HG02642 (cell line): ENCODE results near the gene NUCB1.

Experiments used
- ATAC-seq: cut with Tn5 transposase; IDR thresholded peaks from one replicate; pipeline ENCODE4 v1.9.1; 2021; ENCODE audit warnings: mild to moderate bottlenecking; ENCODE audit not compliant: unreplicated experiment, poor library complexity

The NUCB1 gene

GRCh38 chr19:48958006-48958405, 57.9 kb downstream of the NUCB1 start:
- no peak for ATAC-seq

GRCh38 chr19:48959341-48960239, 59.5 kb downstream of the NUCB1 start:
- ATAC-seq: no peak

GRCh38 chr19:48961051-48961649, 61.0 kb downstream of the NUCB1 start:
- ATAC-seq: no peak

GRCh38 chr19:48961673-48962028, 61.5 kb downstream of the NUCB1 start:
- no peak for ATAC-seq

GRCh38 chr19:48962029-48962848, 62.1 kb downstream of the NUCB1 start:
- ATAC-seq: peak; percentile 29

GRCh38 chr19:48962849-48963165, 62.7 kb downstream of the NUCB1 start:
- no peak for ATAC-seq

- ATAC-seq: no peak
Observed at GRCh38 chr19:48963371-48964204, 63.5 kb downstream of the NUCB1 start.

DNA sequence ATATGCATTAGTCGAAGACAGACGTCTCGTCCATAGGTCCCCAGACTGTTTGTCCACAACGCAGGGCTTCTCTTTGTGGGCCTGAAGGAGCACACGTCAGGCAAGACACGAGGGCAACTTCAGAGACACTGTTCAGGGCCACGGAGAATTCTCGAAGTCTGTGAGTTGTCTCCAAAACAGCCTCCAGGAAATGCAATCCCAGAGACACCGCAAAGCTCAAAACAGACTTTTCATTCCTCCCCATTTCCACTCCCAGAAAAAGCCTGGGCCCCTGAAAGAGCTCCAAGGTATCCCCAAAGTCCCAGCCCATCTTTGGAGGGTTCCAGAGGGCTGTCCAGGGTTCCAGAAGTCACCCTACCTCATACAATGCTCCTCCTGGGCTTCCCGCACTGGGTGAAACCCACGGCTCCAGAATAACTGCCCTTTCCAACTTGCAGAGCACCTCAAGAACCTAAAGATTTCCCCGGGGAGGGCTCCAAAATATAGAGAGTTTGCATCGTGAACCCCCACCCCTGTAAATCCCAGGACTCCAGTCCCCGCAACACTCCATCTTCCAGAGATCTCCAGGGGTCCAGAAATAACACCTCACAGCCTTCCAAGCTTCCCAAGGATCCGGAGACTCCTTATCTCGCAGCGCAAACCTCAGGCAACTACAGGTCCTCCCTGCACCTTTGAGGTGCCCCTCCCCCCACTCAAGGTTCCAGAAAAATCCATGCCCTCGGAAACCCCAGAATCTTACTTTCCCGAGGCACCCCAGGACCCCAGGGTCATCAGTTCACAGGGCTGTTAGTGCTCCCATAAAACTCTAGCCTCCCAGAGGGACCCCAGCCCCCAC, 64.3 kb downstream of the NUCB1 start:
- ATAC-seq: no peak

- ATAC-seq: peak; percentile 65
Observed at GRCh38 chr19:48965040-48965805, 65.1 kb downstream of the NUCB1 start, which contains the start of gene FTL. TSS of gene FTL (plus strand) at chr19:48965309. CDS start at chr19:48965508, 199 bp downstream.

- peak; percentile 13 for ATAC-seq
Observed at GRCh38 chr19:48965806-48966540, 65.9 kb downstream of the NUCB1 start.

DNA sequence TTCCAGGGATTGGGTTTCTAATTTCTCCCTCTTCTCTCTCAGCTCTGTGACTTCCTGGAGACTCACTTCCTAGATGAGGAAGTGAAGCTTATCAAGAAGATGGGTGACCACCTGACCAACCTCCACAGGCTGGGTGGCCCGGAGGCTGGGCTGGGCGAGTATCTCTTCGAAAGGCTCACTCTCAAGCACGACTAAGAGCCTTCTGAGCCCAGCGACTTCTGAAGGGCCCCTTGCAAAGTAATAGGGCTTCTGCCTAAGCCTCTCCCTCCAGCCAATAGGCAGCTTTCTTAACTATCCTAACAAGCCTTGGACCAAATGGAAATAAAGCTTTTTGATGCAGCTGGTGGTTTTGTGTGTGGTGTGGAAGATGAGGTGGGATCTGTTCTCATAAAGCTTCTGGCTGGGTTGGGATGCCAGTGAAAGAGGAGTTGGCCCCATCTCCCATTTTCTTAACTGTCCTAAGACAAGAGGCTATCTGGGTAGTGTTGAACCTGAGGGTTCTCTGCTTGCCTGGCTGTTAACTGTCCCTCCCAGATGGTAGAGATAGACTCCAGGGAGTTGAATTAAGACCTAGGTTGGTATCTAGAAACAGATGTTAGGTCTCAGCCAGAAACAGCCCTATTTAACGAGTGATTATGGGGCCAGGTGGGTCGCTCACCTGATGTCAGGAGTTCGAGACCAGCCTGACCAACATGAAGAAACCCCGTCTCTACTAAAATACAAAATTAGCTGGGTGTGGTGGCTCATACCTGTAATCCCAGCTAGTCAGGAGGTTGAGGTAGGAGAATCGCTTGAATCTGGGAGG, 66.6 kb downstream of the NUCB1 start:
- no peak for ATAC-seq

DNA sequence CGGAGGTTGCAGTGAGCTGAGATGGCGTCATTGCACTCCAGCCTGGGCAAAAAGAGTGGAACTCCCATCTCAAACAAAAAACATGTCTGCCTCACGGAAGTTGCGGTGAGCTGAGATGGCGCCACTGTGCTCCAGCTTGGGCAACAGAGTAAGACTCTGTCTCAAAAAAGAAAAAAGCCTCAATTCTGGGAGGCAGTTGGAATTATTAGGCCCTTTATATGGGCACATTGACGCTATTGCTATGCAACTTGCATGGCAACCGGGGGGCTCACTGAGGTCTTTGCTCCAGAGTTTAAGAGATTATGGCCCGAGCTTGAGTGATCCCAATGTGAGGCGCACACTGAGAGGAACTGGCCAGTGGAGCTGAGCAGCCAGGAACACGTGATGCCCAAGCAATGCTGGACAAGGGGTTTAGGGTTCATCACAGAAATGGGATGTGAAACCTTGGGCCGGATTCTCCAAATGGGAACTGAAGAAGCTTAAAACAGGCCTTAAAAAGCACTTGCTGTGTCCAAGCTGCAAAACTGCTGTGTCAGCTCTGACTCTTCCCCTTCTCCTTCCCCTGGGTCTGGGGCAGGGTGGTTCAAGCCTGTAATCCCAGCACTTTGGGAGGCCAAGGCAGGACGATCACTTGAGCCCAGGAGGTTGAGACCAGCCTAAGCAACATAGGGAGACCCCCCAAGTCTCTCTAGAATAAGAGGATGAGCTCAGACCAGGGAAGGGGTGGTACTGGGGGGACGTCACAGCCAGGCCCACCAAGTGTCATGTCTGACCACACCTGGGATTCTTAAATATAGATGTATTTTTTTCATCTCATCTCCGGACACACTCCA, 67.5 kb downstream of the NUCB1 start:
- no peak for ATAC-seq

DNA sequence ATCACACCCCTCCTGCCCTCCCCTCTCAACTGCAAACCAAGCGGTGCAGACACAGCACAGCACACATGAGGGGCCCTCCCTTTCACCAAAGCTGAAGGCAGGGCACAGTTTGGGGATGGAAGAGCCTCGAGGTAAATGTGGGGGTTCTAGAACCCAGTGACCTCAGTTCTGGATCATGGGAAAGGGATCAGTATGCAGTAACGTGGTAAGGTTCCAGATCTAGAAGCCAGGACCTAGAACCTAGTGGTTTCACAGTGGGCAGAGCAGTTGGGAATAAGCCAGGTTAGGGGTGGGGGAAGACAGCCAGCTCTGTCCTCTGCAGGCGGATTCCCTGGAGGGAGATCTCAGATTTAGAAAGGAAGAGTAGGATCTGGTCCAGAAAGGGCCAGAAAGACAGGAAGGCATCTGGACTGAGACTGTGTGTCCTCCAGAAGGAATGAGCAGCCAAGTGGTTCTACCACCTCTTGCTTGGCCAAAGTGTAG, 68.1 kb downstream of the NUCB1 start:
- ATAC-seq: no peak

DNA sequence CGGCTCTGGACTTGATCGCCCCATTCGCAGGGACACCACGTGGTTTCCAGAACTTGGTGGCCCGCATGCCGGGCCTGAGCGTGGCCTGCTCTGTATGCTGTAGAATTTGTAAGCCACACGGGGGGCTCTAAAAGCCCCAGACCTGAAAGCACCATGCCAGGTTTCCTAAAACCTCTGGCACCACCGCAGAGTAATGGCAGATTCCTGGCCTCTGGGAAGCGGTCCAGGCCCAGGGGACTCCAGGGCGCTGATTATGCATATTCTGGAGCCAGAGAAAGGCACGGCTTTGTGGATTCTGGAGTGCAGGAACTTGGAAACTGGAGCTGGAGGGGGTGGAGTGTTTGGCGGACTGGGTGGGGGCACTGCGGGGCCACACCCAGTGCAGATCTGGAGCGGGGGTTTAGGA, 68.7 kb downstream of the NUCB1 start:
- no peak for ATAC-seq

DNA sequence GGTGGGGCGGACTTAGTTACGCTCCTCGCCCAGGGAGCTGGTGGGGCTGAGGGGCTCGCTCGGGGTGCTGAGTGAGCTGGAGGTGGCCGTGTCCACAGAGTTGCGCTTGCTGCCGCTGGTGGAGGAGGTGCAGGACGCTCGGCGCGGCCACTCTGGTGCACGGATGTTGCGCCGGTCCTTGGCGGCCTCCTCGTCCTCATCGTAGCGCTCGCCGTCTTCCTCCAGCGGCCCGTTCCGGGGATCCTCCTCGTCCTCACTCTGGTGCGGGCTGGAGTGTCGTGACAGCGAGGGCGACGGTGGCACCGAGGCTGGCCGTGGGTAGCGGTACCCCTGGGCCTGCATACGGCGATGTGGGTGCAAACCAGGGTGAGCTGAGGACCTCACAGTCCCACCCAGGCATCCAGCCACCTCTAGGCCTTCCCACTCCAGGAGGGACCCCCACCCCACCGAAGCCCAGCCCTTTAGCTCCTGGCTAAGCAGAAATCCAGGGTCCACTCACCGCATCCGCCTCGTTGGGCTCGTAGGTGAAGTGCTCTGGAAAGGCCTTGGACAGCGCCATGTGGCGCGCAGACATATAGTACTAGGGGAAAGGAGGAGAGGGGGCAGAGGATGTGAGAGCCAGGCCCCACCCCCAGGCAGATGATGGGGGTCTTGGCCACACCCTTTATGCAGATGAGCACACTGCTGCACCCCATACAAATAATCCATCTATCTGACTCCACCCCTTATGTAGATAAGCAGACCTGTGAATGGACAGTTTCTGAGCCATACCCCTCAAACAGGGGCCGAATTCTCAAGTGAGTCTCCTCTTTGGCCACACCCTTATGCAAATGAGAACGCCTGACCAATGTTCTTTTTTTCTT, 69.4 kb downstream of the NUCB1 start:
- no peak for ATAC-seq
